PFSK-1 (cell line): Measurements from ENCODE around the gene KLK6.

Experiments
- FOXP2 ChIP-seq: optimal IDR thresholded peaks from 2 replicates; pipeline ENCODE3; 2011; ENCODE audit warnings: borderline replicate concordance, control low read depth, inconsistent platforms; ENCODE audit not compliant: insufficient read depth; ENCODE audit errors: extremely low read length, extremely low read depth
- POLR2AphosphoS5 ChIP-seq: IDR thresholded peaks from 2 replicates; pipeline ENCODE4 v1.6.1; 2012; ENCODE audit warnings: low read depth, mild to moderate bottlenecking, control low read depth, low read length, moderate library complexity
- SIN3A ChIP-seq: IDR thresholded peaks from 2 replicates; pipeline ENCODE4 v1.6.1; 2012; ENCODE audit warnings: mild to moderate bottlenecking, low read length, moderate library complexity, borderline replicate concordance; ENCODE audit not compliant: insufficient read depth
- TAF1 ChIP-seq: IDR thresholded peaks from 2 replicates; pipeline ENCODE4 v1.6.1; 2012; ENCODE audit warnings: low read length, control low read depth, borderline replicate concordance; ENCODE audit not compliant: insufficient read depth
- TF ChIP-seq, protein P1 (sequence below), 2 experiments: IDR thresholded peaks; 2 replicates each; pipeline versions ENCODE4 v1.6.1 to v1.8.0; 2011 to 2012; ENCODE audit warnings: low read depth in 2 of 2, low read length in 2 of 2, control low read depth in 1 of 2, inconsistent platforms in 1 of 2, mild to moderate bottlenecking in 1 of 2, moderate library complexity in 1 of 2; ENCODE audit not compliant: insufficient read depth in 1 of 2

KLK6 gene

DNA sequence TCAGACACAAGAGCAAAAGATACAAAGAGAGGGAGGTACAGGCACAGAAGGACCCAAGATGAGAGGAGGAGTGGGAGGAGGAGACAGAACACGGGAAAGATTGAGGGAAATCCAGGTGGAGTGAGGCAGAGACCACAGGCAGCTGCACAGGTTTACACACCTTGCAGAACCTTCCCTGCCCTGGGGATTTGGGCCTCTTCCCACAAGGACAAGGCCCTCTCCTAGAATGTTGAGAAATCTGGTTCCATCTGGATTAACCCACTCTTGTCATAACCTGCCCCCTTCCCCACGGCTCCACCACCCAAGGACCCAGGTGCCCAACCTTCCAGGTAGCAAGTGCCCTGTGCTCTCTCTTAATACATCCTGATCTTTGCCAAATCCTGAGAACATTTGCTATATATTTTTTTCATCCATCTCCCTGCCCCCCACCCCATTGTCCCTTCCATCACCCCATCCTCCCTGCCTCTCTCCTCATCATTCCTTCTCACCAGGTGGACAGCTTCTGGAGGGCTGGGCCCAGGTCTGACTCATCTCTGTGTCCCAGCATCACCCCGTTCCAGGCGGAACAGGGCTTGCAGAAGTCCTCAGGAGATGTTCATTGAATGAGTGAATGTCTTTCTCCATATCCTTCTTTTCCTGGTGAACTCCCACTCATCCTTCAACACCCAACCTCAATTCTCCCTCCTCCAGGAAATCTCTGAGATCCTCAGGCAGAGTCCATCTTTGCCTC, 40.8 kb upstream of the KLK6 start:
- TF ChIP-seq POLR2AphosphoS5: no peak
- TF ChIP-seq, protein P1, sequence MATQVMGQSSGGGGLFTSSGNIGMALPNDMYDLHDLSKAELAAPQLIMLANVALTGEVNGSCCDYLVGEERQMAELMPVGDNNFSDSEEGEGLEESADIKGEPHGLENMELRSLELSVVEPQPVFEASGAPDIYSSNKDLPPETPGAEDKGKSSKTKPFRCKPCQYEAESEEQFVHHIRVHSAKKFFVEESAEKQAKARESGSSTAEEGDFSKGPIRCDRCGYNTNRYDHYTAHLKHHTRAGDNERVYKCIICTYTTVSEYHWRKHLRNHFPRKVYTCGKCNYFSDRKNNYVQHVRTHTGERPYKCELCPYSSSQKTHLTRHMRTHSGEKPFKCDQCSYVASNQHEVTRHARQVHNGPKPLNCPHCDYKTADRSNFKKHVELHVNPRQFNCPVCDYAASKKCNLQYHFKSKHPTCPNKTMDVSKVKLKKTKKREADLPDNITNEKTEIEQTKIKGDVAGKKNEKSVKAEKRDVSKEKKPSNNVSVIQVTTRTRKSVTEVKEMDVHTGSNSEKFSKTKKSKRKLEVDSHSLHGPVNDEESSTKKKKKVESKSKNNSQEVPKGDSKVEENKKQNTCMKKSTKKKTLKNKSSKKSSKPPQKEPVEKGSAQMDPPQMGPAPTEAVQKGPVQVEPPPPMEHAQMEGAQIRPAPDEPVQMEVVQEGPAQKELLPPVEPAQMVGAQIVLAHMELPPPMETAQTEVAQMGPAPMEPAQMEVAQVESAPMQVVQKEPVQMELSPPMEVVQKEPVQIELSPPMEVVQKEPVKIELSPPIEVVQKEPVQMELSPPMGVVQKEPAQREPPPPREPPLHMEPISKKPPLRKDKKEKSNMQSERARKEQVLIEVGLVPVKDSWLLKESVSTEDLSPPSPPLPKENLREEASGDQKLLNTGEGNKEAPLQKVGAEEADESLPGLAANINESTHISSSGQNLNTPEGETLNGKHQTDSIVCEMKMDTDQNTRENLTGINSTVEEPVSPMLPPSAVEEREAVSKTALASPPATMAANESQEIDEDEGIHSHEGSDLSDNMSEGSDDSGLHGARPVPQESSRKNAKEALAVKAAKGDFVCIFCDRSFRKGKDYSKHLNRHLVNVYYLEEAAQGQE (IDR thresholded peaks at IDR 0.05; ENCODE audit: insufficient read depth in 1 of 2, low read depth in 2 of 2, low read length in 2 of 2): no peak
- TF ChIP-seq SIN3A: no peak
- TF ChIP-seq TAF1: no peak

DNA sequence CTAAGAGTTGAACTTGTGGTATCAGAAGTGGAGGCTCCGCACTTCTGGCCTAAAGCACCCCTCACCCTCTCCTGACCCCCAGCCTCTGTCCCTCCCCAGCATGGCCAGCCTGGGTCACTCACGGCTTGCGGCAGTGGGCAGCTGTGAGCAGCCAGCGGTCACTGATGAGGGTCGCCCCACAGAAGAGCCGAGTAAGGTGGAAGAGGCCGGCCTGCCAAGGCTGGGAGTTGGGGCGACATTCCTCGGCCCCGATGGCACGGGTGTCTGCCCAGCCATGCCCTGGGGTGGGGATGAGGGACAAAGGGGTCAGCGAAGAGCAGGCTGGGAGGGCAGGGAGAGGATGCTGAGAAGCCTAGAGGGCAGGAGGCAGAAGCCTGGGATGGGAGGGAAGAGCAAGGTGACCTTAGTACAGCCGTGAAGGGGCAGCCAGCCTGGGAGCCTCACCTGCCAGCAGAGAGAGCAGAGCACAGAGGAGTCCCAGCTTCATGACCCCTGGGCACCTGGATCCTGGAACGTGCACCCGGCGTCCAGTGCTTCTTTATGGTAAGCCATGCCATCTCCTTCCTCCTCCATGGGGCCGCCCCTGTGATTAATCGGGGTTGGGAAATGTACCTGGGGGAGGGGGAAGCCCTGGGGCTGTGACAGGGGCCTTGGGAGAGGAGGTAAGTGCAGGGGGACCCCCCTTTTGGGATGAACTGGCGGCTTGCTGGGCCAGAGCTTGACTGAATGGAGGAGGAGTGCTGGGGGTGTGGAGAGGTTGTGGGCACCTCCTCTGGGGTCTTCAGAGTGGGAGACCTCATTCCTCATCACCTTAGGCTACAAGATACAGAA, 39.9 kb upstream of the KLK6 start:
- TF ChIP-seq, protein P1 (IDR thresholded peaks at IDR 0.05; ENCODE audit: insufficient read depth in 1 of 2, low read depth in 2 of 2, low read length in 2 of 2): no peak
- TF ChIP-seq POLR2AphosphoS5: no peak
- TF ChIP-seq TAF1: no peak
- no peak for TF ChIP-seq SIN3A
- TF ChIP-seq FOXP2: no peak

DNA sequence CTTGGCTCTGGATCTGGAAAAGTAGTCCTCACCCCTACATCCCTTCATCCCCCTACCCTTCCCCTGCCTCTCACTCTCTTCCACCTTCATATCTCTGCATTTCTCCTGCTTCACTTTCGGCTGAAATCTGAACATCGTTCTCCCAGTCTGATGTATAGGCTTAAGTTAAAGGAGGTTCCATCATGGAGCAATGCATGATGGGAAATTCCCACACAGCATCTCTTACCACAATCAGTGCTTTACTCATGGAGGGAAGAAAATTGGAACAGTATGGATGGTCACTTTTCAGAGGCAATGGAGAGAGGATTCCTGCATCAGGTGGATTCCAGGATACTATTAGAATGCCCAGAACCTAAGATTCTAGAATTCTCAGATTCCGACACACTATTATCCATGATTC, 38.1 kb upstream of the KLK6 start:
- TF ChIP-seq SIN3A: no peak
- TF ChIP-seq, protein P1 (IDR thresholded peaks at IDR 0.05; ENCODE audit: insufficient read depth in 1 of 2, low read depth in 2 of 2, low read length in 2 of 2): no peak
- TF ChIP-seq TAF1: no peak
- TF ChIP-seq FOXP2: no peak
- no peak for TF ChIP-seq POLR2AphosphoS5

DNA sequence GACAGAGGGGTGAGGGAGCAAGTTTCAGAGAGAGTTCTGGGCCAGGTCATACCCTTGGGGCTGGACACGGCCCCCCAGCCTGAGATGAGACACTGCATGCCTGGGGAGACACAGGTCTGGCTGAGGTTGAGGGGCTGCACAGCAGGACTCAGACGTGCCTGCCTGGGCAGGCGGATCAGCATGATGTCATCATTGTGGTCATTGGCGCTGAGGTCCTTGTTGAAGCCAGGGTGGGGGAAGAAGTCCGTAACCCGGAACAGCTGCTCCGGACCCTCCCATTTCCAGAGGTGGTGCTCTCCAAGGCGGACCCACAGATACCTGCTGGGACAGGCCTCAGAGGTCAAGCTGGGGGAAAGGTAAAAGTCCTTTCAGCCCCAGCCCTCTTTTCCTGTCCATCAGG, 37.0 kb upstream of the KLK6 start:
- TF ChIP-seq, protein P1 (IDR thresholded peaks at IDR 0.05; ENCODE audit: insufficient read depth in 1 of 2, low read depth in 2 of 2, low read length in 2 of 2): no peak
- no peak for TF ChIP-seq SIN3A
- TF ChIP-seq FOXP2: no peak
- TF ChIP-seq TAF1: no peak
- no peak for TF ChIP-seq POLR2AphosphoS5
